GM19035 (cell line): ENCODE results near the gene ESAM.

Experiments
- ATAC-seq: cut with Tn5 transposase; IDR thresholded peaks from one replicate; pipeline ENCODE4 v1.9.1; 2021; ENCODE audit not compliant: unreplicated experiment

The ESAM gene

DNA sequence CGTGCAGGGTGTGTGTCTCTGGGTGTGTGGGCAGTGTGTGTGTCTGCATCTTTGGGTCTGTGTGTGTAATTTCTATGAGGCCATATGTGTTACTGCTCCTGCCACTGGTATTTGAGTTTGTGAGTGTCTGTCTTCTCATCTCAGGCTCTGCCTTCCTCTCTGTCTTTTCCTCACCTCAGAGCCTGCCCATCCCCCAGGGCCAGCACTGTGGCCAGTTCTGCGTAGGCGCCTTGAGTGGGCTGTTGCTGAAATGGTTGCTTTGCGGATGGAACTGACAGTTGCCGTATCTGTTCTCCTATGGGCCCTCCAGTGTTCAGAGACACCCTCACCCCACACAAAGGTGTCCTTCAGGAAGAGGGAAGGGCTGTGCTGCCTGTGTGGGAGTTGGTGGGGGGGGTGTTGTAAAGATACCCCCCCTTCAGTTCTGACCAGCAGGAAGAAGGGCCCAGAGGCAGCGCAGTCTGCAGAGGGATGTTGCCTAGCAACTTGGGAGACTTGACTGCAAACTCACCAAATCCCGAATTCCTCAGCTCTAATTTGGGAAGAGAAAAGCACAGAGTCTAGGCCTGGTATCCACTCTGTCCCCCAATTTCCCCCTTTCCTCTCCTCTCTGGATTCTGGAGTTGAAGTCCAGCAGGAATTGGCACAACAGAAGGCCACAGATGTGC is 24.3 kb downstream of the ESAM start:
- no peak for ATAC-seq

GRCh38 chr11:124736736-124737135 is 25.4 kb downstream of the ESAM start:
- ATAC-seq = no peak

DNA sequence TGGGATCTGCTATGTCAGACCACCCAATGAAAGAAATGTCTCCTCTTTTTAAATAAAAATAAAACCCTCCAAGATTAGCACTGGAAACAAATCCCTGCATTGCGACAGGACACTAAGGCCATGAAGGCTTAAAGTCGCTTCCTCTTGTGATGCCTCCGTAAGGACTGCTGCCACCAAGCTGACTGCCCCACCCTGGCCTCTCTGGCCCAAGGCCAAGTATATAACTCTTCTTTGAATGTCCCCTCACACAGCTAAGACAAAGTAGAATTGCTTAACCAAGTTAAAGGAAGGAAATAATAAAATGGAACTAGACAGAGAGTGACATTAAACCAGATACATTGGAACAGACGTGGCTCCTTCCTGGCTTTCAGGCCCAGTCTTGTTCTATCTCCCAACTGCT is 29.9 kb downstream of the ESAM start:
- ATAC-seq = no peak

DNA sequence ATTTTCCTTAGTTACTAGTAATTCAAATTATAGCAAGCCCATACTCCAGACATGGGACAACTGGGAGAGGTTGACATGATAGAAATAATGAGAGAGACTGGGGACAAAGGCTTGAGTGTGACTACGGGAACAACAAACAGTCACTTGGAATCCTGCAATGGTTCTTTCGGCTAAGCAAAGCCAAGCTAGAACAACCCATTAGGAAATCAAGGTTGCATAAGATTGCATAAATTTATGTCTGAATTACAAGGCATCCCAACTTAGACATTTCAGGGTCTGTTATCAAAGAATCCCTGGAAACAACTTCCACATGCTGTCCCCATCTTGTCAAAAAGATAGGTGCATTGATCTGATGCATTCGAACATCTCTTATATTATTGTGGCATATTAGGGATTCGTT is 32.5 kb downstream of the ESAM start:
- no peak for ATAC-seq

DNA sequence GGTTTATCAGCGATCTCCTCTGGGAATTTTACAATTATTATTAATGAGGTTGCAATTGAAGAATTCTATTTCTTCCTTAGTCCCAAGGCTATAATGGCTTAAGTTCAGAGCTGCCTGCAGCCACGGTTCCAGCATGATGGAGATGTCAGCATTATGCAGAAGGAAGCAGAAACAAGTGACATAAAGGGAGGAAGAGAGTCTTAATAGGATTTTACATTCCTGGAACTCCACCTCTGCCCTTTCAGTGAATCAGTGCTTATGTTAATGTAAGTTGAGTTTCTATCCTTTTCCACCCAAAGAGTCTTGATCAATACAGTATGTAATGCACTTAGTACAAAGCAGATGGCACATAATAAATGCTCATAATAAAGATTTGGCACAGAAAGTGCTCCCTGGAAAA is 34.0 kb downstream of the ESAM start:
- ATAC-seq = no peak

- no peak for ATAC-seq
These were observed 34.6 kb downstream of the ESAM start for GRCh38 chr11:124727474-124727873.

GRCh38 chr11:124725719-124726105 is 36.4 kb downstream of the ESAM start:
- ATAC-seq = peak; percentile 22

DNA sequence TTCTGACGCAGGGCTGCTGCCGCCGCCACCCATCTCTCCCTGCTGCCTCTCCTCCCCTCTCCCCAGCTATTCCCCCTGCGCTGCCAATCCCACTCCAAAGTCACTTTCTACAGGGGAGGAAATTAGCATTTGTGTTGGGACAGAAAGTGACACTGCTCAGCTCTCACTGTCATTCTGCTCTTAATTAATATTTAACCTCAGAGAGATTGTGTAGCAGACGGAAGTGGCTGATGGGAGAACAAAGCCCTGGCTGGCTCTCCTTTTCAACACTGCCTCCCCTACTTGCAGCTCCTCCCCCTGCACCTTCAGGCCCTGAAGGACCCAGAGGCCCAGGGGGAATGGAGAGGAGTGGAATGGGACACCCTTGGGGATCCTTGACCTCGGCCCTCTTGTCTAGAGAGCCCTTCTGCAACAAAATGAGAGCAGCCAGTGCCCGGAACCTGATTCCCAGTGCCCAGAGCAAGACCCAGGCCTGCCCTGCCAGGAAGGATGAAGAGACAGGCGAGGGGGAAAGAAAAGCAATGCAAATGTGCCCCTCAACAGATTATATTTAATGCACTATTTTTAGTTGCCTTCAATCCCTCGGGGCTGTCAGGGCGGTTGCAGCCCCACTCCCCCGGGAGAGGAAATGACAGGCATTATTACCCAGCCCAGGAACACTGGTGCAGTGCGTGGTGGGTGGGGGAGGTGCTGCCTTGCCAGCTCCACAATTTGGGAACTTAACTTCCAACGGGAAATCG is 36.9 kb downstream of the ESAM start:
- peak; percentile 65 for ATAC-seq

DNA sequence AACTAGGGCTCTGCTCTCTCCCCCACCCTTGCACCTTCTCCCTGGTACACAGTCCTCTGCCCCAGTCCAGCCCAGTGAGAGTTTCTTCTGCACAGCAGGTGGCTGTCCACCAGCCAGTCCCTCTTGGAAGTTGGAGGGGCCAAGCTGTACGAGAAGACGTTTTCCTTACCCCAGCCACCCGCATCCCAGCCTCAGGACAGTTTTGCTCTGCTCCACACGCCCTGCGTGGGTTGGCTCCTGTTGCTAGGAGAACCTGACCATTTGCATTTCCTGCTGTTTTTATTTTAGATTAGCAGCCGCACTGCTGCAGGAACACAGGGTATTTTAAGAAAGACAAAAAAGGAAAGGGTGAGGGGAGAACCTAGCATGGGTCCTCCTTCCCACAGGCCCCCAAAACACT is 39.9 kb downstream of the ESAM start:
- ATAC-seq = no peak

GRCh38 chr11:124719534-124719933 is 42.6 kb downstream of the ESAM start:
- no peak for ATAC-seq

- no peak for ATAC-seq
These were observed 43.3 kb downstream of the ESAM start for GRCh38 chr11:124718801-124719200.

DNA sequence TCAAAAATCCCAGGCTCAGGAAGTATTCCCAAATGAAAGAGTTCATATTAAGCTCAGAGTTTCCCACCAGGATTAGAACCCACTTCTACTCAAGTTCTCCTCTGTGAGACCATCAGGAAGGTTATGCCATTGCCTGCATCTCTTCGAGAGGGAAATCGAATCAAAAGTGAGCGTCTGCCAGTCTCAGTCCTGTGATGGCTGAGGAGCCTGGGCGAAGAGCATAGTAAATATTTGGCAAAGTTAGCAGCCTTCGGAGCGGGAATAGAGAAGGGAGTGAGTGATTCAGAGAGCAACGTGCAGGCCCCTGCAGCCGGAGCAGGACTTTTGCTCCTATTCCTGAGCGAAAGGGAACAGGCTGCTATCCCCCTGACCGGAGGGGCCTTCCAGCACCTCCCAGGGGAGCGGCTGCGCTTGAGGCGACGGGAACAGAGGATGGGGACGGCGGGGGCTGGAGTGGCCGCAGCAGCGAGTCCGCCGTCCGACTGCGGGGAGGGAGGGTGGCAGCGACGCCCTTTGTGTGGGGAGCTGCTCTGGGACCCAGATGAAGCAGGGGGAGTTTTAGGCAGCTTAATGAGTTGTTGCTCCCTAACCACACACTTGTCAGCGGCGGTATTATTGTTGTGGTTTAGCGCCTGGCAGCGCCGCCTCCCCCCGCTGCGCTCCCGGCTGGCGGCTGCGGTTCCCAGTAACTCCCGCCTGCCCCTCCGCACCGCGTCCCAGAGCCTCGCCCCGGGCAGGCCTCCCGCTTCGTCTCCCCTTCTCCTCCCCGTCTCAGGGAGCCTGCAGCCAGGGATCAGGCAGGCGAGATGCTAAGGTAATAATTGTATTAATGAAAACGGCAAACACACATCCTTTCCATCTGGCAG is 44.1 kb downstream of the ESAM start:
- ATAC-seq = no peak

DNA sequence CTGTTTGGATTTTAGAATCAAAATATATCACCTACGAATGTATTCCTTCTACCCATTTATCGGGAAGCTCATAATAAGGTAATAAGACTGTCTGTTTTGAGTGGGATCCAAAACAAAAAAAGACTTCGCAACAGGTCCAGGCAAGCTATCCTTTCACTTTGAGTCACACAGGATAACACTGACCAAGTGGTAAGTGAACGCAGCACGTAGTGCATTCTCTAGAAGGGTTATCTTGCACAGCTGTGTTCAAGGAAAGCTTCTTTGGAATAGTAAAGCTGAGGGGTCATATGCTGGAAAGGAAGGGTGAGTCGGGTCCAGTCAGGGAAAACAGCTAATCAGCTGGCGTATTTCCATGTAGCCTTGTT is 44.7 kb downstream of the ESAM start:
- no peak for ATAC-seq

- ATAC-seq = no peak
These were observed 45.5 kb downstream of the ESAM start for GRCh38 chr11:124716591-124716990.

- no peak for ATAC-seq
These were observed 49.7 kb downstream of the ESAM start for GRCh38 chr11:124712392-124712791.

DNA sequence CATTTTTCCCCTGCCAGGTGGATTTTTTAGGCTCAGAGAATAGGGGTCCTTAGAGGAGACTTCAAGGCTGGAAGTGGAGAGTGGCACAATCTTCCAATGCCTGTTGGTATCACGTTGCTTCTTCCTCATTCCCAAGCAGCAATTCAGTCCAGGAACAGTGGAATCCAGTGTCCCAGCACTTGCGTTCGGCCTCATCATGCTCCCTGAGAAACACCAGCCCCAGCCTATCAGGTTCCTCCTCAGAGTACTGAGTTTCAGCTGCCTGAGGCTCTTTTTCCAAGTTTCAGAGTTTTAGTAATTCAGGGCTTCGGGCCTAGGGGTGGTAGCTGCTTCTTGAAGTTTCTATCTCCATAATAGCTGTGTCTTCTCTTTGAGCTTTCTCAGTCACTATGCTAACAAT is 54.3 kb downstream of the ESAM start:
- ATAC-seq = no peak
